Measurements from ENCODE around the gene LY9. TPM values are rescaled to one million over a fixed set of nuclear protein-coding genes. Genes with fewer than 3 reads are reported as not detected.

The LY9 gene
- total and polyA plus RNA-seq, 9 of the 15 experiments (the other 6 are each of a cell fraction or from before 2014, with no cell fraction given): not detected

GRCh38 chr1:160863061-160863773 lies 67.2 kb downstream of the LY9 start (continued):
- TF ChIP-seq, protein P1, sequence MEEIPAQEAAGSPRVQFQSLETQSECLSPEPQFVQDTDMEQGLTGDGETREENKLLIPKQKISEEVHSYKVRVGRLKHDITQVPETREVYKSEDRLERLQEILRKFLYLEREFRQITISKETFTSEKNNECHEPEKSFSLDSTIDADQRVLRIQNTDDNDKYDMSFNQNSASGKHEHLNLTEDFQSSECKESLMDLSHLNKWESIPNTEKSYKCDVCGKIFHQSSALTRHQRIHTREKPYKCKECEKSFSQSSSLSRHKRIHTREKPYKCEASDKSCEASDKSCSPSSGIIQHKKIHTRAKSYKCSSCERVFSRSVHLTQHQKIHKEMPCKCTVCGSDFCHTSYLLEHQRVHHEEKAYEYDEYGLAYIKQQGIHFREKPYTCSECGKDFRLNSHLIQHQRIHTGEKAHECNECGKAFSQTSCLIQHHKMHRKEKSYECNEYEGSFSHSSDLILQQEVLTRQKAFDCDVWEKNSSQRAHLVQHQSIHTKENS (CRISPR knock-in tag; IDR thresholded peaks at IDR 0.05): no peak
- TF ChIP-seq ARID1B (IDR thresholded peaks at IDR 0.05): no peak
- no peak for TF ChIP-seq DLX4 (CRISPR knock-in tag; IDR thresholded peaks at IDR 0.05)
- no peak for TF ChIP-seq CHCHD3 (CRISPR knock-in tag; IDR thresholded peaks at IDR 0.05)
- TF ChIP-seq YBX1 (IDR thresholded peaks at IDR 0.05): no peak
- TF ChIP-seq FOXK2 (conservative IDR thresholded peaks at IDR 0.05 in 1 of 2, IDR thresholded peaks at IDR 0.05 in 1 of 2; ENCODE audit: low read depth in 2 of 2): no peak
- TF ChIP-seq ZNF717 (CRISPR knock-in tag; IDR thresholded peaks at IDR 0.05): no peak
- TF ChIP-seq, protein P2, sequence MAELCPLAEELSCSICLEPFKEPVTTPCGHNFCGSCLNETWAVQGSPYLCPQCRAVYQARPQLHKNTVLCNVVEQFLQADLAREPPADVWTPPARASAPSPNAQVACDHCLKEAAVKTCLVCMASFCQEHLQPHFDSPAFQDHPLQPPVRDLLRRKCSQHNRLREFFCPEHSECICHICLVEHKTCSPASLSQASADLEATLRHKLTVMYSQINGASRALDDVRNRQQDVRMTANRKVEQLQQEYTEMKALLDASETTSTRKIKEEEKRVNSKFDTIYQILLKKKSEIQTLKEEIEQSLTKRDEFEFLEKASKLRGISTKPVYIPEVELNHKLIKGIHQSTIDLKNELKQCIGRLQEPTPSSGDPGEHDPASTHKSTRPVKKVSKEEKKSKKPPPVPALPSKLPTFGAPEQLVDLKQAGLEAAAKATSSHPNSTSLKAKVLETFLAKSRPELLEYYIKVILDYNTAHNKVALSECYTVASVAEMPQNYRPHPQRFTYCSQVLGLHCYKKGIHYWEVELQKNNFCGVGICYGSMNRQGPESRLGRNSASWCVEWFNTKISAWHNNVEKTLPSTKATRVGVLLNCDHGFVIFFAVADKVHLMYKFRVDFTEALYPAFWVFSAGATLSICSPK (IDR thresholded peaks at IDR 0.05; ENCODE audit: borderline replicate concordance): no peak
- TF ChIP-seq NCOA1 (IDR thresholded peaks at IDR 0.05; ENCODE audit: low read depth): no peak

All from K562 (cell line).